Measurements from ENCODE around the gene OR12D1.
"Not testable (repeated sequence)": the region's sequence is repeated elsewhere in the genome, so short reads cannot be mapped to it uniquely, and the experiment has no call there.

OR12D1 gene

GRCh38 chr6:29414588-29414987 is at the start of gene OR12D1:
Gene OR12D1, plus strand, starts transcription at chr6:29414928.
- peak; percentile 1 for DNase-seq

GRCh38 chr6:29368765-29369164 is 46.0 kb upstream of the OR12D1 start, which contains the start of gene OR5V1:
Gene OR5V1, minus strand, starts transcription at chr6:29368865. Its CDS starts 12,670 bp downstream, at chr6:29356195.
- DNase-seq, result no peak

GRCh38 chr6:29375191-29375590 is 39.5 kb upstream of the OR12D1 start, which contains the start of gene OR12D3:
Gene OR12D3, minus strand, starts transcription at chr6:29375291. Its CDS starts 4 bp downstream, at chr6:29375287.
- DNase-seq, result no peak

GRCh38 chr6:29376003-29376402 is 38.7 kb upstream of the OR12D1 start:
- DNase-seq, result no peak

- no peak for DNase-seq
Observed at GRCh38 chr6:29388533-29388932, 26.2 kb upstream of the OR12D1 start.

GRCh38 chr6:29395331-29395730 is 19.4 kb upstream of the OR12D1 start, which contains the start of gene OR12D2:
Gene OR12D2, plus strand, starts transcription at chr6:29395631. Its CDS starts 1,069 bp downstream, at chr6:29396700.
- no peak for DNase-seq

GRCh38 chr6:29399525-29399924 is 15.2 kb upstream of the OR12D1 start:
- DNase-seq, result no peak

GRCh38 chr6:29403801-29404200 is 10.9 kb upstream of the OR12D1 start:
- DNase-seq, result no peak

- DNase-seq, result no peak
Observed at GRCh38 chr6:29419516-29419915, 4.8 kb downstream of the OR12D1 start.

- no peak for DNase-seq
Observed at GRCh38 chr6:29424168-29424567, 9.4 kb downstream of the OR12D1 start.

GRCh38 chr6:29424575-29424974 is 9.8 kb downstream of the OR12D1 start:
- DNase-seq, result no peak

- DNase-seq, result no peak
Observed at GRCh38 chr6:29425075-29425474, 10.3 kb downstream of the OR12D1 start.

- no peak for DNase-seq
Observed at GRCh38 chr6:29426654-29427053, 11.9 kb downstream of the OR12D1 start.

GRCh38 chr6:29436730-29437129 is 22.0 kb downstream of the OR12D1 start:
- peak; percentile 12 for DNase-seq

GRCh38 chr6:29439006-29439405 is 24.3 kb downstream of the OR12D1 start, which contains the start of gene OR10C1:
Gene OR10C1, plus strand, starts transcription at chr6:29439306. Its CDS starts 710 bp downstream, at chr6:29440016.
- no peak for DNase-seq

- no peak for DNase-seq
Observed at GRCh38 chr6:29442719-29443118, 28.0 kb downstream of the OR12D1 start.

- not testable (repeated sequence) for DNase-seq
Observed at GRCh38 chr6:29444031-29444430, 29.3 kb downstream of the OR12D1 start.

GRCh38 chr6:29447670-29448069 is 32.9 kb downstream of the OR12D1 start:
- DNase-seq, result no peak

GRCh38 chr6:29451471-29452193 is 36.9 kb downstream of the OR12D1 start:
- no peak for DNase-seq

- DNase-seq, result no peak
Observed at GRCh38 chr6:29456971-29457370, 42.2 kb downstream of the OR12D1 start, which contains the start of the genes OR11A1 and OR2H1. Gene OR11A1, minus strand, starts transcription at chr6:29457071. Its CDS starts 29,430 bp downstream, at chr6:29427641. Gene OR2H1, plus strand, starts transcription at chr6:29457155. Its CDS starts 4,615 bp downstream, at chr6:29461770.

- no peak for DNase-seq
Observed at GRCh38 chr6:29461021-29461814, 46.5 kb downstream of the OR12D1 start.

GRCh38 chr6:29462022-29462421 is 47.3 kb downstream of the OR12D1 start:
- DNase-seq, result no peak

- DNase-seq, result no peak
Observed at GRCh38 chr6:29465279-29465678, 50.6 kb downstream of the OR12D1 start.

- no peak for DNase-seq
Observed at GRCh38 chr6:29465801-29466200, 51.1 kb downstream of the OR12D1 start.
